Astrocyte (in vitro differentiated cells and primary cell): ENCODE results near the gene GNS. TPM values are rescaled to one million over a fixed set of nuclear protein-coding genes. Genes with fewer than 3 reads are reported as not detected.

Source experiments
- DNase-seq: peaks from one replicate; pipeline ENCODE4 v3.0.0-alpha.2; 2010; ENCODE audit warnings: low read depth
- FAIRE-seq: peaks from 2 replicates; lab custom pipeline; 2011; peaks lifted over from hg19 to GRCh38; lab: Jason Lieb, UNC
- H2AFZ ChIP-seq: 2 replicates; pipeline ENCODE4 v1.6.0; 2012; ENCODE audit warnings: low read depth, low read length, inconsistent platforms
- H3K27ac ChIP-seq: 2 replicates; pipeline ENCODE4 v1.5.1; 2011; ENCODE audit warnings: low read depth, low read length, inconsistent platforms
- H3K27me3 ChIP-seq: 2 replicates; pipeline ENCODE4 v1.6.0; 2011; ENCODE audit warnings: low read length, inconsistent platforms; ENCODE audit not compliant: insufficient read depth
- H3K36me3 ChIP-seq: 2 replicates; pipeline ENCODE4 v1.5.1; 2011; ENCODE audit warnings: low read length, inconsistent platforms; ENCODE audit not compliant: insufficient read depth
- H3K4me1 ChIP-seq: 2 replicates; pipeline ENCODE4 v1.5.1; 2011; ENCODE audit warnings: low read length, inconsistent platforms; ENCODE audit not compliant: insufficient read depth
- H3K4me2 ChIP-seq: 2 replicates; pipeline ENCODE4 v1.6.0; 2012; ENCODE audit warnings: low read length, inconsistent platforms
- H3K4me3 ChIP-seq: 2 replicates; pipeline ENCODE4 v1.5.1; 2011; ENCODE audit warnings: low read depth, mild to moderate bottlenecking, low read length, inconsistent platforms; ENCODE audit not compliant: insufficient read depth
- H3K79me2 ChIP-seq: 2 replicates; pipeline ENCODE4 v1.6.0; 2012; ENCODE audit warnings: mild to moderate bottlenecking, low read length, inconsistent platforms; ENCODE audit not compliant: insufficient read depth
- H3K9ac ChIP-seq: 2 replicates; pipeline ENCODE4 v1.6.0; 2012; ENCODE audit warnings: mild to moderate bottlenecking, low read length, inconsistent platforms
- H3K9me3 ChIP-seq: 2 replicates; pipeline ENCODE4 v1.5.1; 2012; ENCODE audit warnings: low read depth, mild to moderate bottlenecking, low read length, inconsistent platforms; ENCODE audit not compliant: insufficient read depth
- H4K20me1 ChIP-seq: 2 replicates; pipeline ENCODE4 v1.6.0; 2012; ENCODE audit warnings: low read length, inconsistent platforms; ENCODE audit not compliant: insufficient read depth
- H3K27ac Mint-ChIP-seq: one replicate; pipeline ENCODE4 v1.8.0; 2021; ENCODE audit warnings: mild to moderate bottlenecking, mixed read lengths; ENCODE audit not compliant: unreplicated experiment
- H3K27me3 Mint-ChIP-seq: one replicate; pipeline ENCODE4 v1.8.0; 2021; ENCODE audit warnings: low read depth, mixed read lengths; ENCODE audit not compliant: unreplicated experiment
- H3K36me3 Mint-ChIP-seq: one replicate; pipeline ENCODE4 v1.8.0; 2021; ENCODE audit warnings: low read depth, mixed read lengths; ENCODE audit not compliant: unreplicated experiment
- H3K4me1 Mint-ChIP-seq: one replicate; pipeline ENCODE4 v1.8.0; 2021; ENCODE audit warnings: low read depth, mixed read lengths; ENCODE audit not compliant: unreplicated experiment
- H3K4me3 Mint-ChIP-seq: one replicate; pipeline ENCODE4 v1.8.0; 2021; ENCODE audit warnings: mild to moderate bottlenecking, moderate library complexity, mixed read lengths; ENCODE audit not compliant: unreplicated experiment
- H3K9me3 Mint-ChIP-seq: one replicate; pipeline ENCODE4 v1.8.0; 2021; ENCODE audit warnings: mild to moderate bottlenecking, mixed read lengths; ENCODE audit not compliant: unreplicated experiment
- EZH2 ChIP-seq: IDR thresholded peaks from 2 replicates; pipeline ENCODE4 v1.6.1; 2012; ENCODE audit warnings: mild to moderate bottlenecking, low read length, inconsistent platforms; ENCODE audit not compliant: insufficient read depth
- total RNA-seq: library from RNA; stranded (reverse); gene quantifications from 2 replicates; pipeline ENCODE4 v1.2.1, GENCODE V29; 2021
- TF ChIP-seq, protein P1 (sequence below): IDR thresholded peaks from 2 replicates; pipeline ENCODE4 v1.5.1; 2011; ENCODE audit warnings: low read depth, mild to moderate bottlenecking, inconsistent platforms, low read length, moderate library complexity; ENCODE audit not compliant: insufficient read depth

GNS gene
- total RNA-seq, 1 donor from 2014 or later = 109 TPM

DNA sequence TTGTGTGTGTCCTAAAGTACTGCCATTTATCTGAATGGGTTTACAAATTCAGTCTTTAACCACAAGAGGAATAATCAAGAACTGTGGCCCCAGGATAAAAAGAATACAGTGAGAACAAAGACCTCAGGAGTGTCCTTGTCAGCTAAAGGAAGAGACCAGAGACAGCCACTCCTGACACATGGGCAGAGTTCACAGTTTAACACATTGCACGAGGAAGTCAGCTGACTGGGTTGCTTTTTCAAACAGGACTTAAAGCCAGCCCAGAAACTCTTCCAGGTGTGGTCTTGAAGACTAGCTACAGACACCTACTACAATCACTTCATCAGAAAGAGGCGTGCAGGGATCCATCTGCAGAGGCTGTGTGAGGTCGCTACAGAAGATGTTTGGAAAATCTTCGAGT is 42.8 kb downstream of the GNS start:
- Histone ChIP-seq H3K36me3 (peaks cover 32% of the 10 kb centered on the region), H3K79me2 (no peaks in the 10 kb centered on the region), H3K4me2 (no peak overlapping the region), H3K9me3 (no peaks in the 10 kb centered on the region), H3K4me3 (no peak overlapping the region), H3K27me3 (no peaks in the 10 kb centered on the region), H3K27ac (no peak overlapping the region), H3K4me1 (no peaks in the 10 kb centered on the region), H4K20me1 (no peaks in the 10 kb centered on the region), H3K9ac (no peak overlapping the region), H2AFZ (no peak overlapping the region)
- H3K4me3 Mint-ChIP-seq = no peak overlapping the region
- no peak for TF ChIP-seq EZH2
- TF ChIP-seq, protein P1, sequence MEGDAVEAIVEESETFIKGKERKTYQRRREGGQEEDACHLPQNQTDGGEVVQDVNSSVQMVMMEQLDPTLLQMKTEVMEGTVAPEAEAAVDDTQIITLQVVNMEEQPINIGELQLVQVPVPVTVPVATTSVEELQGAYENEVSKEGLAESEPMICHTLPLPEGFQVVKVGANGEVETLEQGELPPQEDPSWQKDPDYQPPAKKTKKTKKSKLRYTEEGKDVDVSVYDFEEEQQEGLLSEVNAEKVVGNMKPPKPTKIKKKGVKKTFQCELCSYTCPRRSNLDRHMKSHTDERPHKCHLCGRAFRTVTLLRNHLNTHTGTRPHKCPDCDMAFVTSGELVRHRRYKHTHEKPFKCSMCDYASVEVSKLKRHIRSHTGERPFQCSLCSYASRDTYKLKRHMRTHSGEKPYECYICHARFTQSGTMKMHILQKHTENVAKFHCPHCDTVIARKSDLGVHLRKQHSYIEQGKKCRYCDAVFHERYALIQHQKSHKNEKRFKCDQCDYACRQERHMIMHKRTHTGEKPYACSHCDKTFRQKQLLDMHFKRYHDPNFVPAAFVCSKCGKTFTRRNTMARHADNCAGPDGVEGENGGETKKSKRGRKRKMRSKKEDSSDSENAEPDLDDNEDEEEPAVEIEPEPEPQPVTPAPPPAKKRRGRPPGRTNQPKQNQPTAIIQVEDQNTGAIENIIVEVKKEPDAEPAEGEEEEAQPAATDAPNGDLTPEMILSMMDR = no peak
- no peaks in the 10 kb centered on the region for H3K27me3 Mint-ChIP-seq
- H3K4me1 Mint-ChIP-seq = peaks cover 3% of the 10 kb centered on the region
- H3K36me3 Mint-ChIP-seq = peaks cover 28% of the 10 kb centered on the region
- DNase-seq (no peak), FAIRE-seq (no peak)
- H3K27ac Mint-ChIP-seq = no peak overlapping the region
- H3K9me3 Mint-ChIP-seq = no peaks in the 10 kb centered on the region

DNA sequence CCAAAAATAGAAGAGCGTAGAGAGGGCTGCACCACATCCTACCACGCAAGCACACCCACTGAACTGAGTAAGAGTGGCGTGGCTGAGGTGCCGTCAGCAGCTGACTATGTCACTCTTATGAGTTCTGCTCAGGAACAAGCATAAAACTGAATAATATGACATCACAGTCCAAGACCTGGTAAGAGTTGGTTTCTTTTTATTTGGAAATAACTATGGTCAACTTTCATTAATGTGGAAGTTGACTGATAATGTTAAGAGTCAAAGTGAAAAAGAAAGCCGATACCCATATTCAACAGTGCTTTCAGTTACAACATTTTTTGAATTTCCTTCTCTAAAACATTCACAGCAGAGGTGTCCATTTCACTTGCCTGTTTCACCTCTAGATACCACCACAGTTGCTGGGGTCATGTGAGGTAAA is 44.6 kb downstream of the GNS start:
- Mint-ChIP-seq H3K27me3 (no peaks in the 10 kb centered on the region), H3K4me3 (no peak overlapping the region), H3K27ac (no peak overlapping the region), H3K4me1 (no peaks in the 10 kb centered on the region), H3K9me3 (no peaks in the 10 kb centered on the region), H3K36me3 (peaks cover 20% of the 10 kb centered on the region)
- TF ChIP-seq EZH2 = no peak
- TF ChIP-seq, protein P1 = no peak
- H3K4me1 ChIP-seq = no peaks in the 10 kb centered on the region
- DNase-seq (no peak), FAIRE-seq (no peak)
- no peak overlapping the region for H3K4me3 ChIP-seq
- no peak overlapping the region for H3K4me2 ChIP-seq
- H4K20me1 ChIP-seq = no peaks in the 10 kb centered on the region
- no peaks in the 10 kb centered on the region for H3K9me3 ChIP-seq
- H3K27ac ChIP-seq = no peak overlapping the region
- H3K27me3 ChIP-seq = no peaks in the 10 kb centered on the region
- H2AFZ ChIP-seq = no peak overlapping the region
- no peak overlapping the region for H3K9ac ChIP-seq
- peaks cover 25% of the 10 kb centered on the region for H3K36me3 ChIP-seq
- no peaks in the 10 kb centered on the region for H3K79me2 ChIP-seq

DNA sequence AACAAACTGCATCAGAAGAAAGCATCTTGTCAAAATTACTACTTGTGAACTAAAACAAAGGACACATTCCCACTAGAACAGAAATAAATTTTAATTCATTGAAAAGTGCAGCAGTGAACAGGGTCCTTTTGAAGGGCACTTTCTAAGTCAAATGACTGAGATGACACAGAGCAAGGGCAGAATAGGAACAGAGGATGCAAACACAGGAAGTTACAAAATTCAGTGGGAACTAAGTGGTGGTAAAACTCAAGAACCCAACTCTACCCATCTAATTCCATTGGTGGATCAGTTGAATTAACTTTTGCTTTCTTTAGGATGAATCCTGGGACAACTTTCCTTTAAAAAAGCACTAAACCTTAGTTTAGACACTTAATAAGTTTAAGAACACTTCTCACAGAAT is 45.8 kb downstream of the GNS start:
- H3K27ac Mint-ChIP-seq = no peak overlapping the region
- no peaks in the 10 kb centered on the region for H3K4me1 Mint-ChIP-seq
- Histone ChIP-seq H3K27me3 (no peaks in the 10 kb centered on the region), H3K27ac (no peak overlapping the region), H3K4me3 (no peak overlapping the region), H3K9me3 (no peaks in the 10 kb centered on the region), H3K9ac (no peak overlapping the region), H3K36me3 (peaks cover 25% of the 10 kb centered on the region), H3K79me2 (no peaks in the 10 kb centered on the region), H4K20me1 (no peaks in the 10 kb centered on the region), H2AFZ (no peak overlapping the region), H3K4me2 (no peak overlapping the region), H3K4me1 (no peaks in the 10 kb centered on the region)
- H3K4me3 Mint-ChIP-seq = no peak overlapping the region
- peaks cover 20% of the 10 kb centered on the region for H3K36me3 Mint-ChIP-seq
- DNase-seq (no peak), FAIRE-seq (no peak)
- no peak for TF ChIP-seq EZH2
- TF ChIP-seq, protein P1 = no peak
- no peaks in the 10 kb centered on the region for H3K9me3 Mint-ChIP-seq
- H3K27me3 Mint-ChIP-seq = no peaks in the 10 kb centered on the region
